ENCODE results near the gene FAM227A.
"Not testable (repeated sequence)": the region's sequence is repeated elsewhere in the genome, so short reads cannot be mapped to it uniquely, and the experiment has no call there.

FAM227A gene

DNA sequence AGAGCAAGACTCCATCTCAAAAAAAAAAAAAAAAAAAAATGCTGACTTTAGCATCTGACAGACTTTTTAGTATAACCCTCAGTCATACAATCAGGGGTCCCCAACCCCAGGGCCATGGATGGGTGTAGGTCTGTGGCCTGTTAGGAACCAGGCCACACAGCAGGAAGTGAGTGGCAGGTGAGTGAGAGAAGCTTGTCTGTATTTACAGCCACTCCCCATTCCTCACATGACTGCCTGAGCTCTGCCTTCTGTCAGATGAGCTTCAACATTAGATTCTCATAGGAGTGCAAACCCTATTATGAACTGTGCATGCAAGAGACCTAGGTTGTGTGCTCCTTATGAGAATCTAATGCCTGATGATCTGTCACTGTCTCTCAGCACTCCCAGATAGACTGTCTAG lies 3.3 kb downstream of the FAM227A start:
- H3K9ac ChIP-seq (ENCODE audit: low read depth, low read length, poor library complexity, severe bottlenecking), result no peak overlapping the region
- H3K4me3 ChIP-seq (ENCODE audit: low read length, poor library complexity, severe bottlenecking), result no peak overlapping the region
- H3F3A ChIP-seq (ENCODE audit: low read depth), result no peaks in the 10 kb centered on the region
- H3K79me2 ChIP-seq (ENCODE audit: insufficient read depth, low read length), result peaks cover 6% of the 10 kb centered on the region; the same call in 1 of the 2 replicates
- TF ChIP-seq EZH2phosphoT487 (IDR thresholded peaks at IDR 0.05; ENCODE audit: borderline replicate concordance) (no peak), CTCF (conservative IDR thresholded peaks at IDR 0.05; ENCODE audit: low read length) (no peak)
- H2AFZ ChIP-seq (ENCODE audit: low read length), result no peak overlapping the region
- H3K4me1 ChIP-seq (ENCODE audit: insufficient read depth, low read length, poor library complexity, severe bottlenecking), result peaks cover 13% of the 10 kb centered on the region
- H3K9me2 ChIP-seq (replicated peaks; ENCODE audit: low read depth, low read length), result no peaks in the 10 kb centered on the region
- no peaks in the 10 kb centered on the region for H3K9me3 ChIP-seq (ENCODE audit: insufficient read depth, low read depth, low read length)
- H3K27me3 ChIP-seq (ENCODE audit: insufficient read depth, low read length, poor library complexity, severe bottlenecking), result no peaks in the 10 kb centered on the region
- H3K4me2 ChIP-seq (ENCODE audit: low read depth, low read length, poor library complexity, severe bottlenecking), result no peak overlapping the region
- H4K20me1 ChIP-seq (ENCODE audit: insufficient read depth, low read length, poor library complexity, severe bottlenecking), result peaks cover 6% of the 10 kb centered on the region
- no peaks in the 10 kb centered on the region for H3K36me3 ChIP-seq (ENCODE audit: insufficient read depth, low read length)

DNA sequence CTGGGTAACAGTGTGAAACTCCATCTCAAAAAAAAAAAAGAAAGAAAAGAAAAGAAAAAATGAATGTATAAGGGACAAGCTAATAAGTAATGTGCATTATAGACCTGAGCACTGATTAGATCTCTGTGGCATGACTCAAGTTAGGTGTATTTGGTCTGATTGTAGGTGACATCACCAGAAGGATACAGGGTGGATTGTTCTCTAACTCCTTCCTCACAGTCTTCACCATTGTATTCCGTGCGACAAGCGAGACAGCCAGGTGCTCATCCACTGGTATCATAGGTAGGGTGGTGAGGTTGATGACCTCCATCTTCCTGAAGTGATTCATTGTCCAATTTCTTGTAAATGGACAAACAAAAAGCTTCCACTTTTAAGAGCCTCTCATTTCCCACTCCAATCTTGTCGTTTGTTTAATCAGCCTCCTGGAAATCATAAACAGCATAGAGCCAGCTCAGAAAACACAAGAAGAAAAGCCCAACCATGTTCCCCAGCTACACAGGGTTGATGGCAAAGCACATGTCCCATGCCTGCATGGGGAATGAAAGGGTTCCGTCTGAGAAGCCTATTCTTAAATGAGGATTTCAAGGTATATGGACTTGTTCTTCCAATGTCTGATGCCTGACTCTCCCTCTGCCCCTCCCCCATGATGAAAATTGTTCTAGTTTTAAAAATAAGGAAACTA lies 6.2 kb downstream of the FAM227A start:
- Histone ChIP-seq H3K4me1 (ENCODE audit: insufficient read depth, low read length, poor library complexity, severe bottlenecking) (no peaks in the 10 kb centered on the region), H3K27me3 (ENCODE audit: insufficient read depth, low read length, poor library complexity, severe bottlenecking) (no peaks in the 10 kb centered on the region), H3K9me2 (replicated peaks; ENCODE audit: low read depth, low read length) (no peaks in the 10 kb centered on the region), H3K9me3 (ENCODE audit: insufficient read depth, low read depth, low read length) (no peaks in the 10 kb centered on the region), H3K4me3 (ENCODE audit: low read length, poor library complexity, severe bottlenecking) (no peak overlapping the region), H3K9ac (ENCODE audit: low read depth, low read length, poor library complexity, severe bottlenecking) (no peak overlapping the region), H3K4me2 (ENCODE audit: low read depth, low read length, poor library complexity, severe bottlenecking) (no peak overlapping the region), H3K36me3 (ENCODE audit: insufficient read depth, low read length) (no peaks in the 10 kb centered on the region), H4K20me1 (ENCODE audit: insufficient read depth, low read length, poor library complexity, severe bottlenecking) (no peaks in the 10 kb centered on the region), H3F3A (ENCODE audit: low read depth) (no peaks in the 10 kb centered on the region), H3K79me2 (ENCODE audit: insufficient read depth, low read length) (no peaks in the 10 kb centered on the region), H2AFZ (ENCODE audit: low read length) (no peak overlapping the region)
- TF ChIP-seq CTCF (conservative IDR thresholded peaks at IDR 0.05; ENCODE audit: low read length), result no peak
- TF ChIP-seq EZH2phosphoT487 (IDR thresholded peaks at IDR 0.05; ENCODE audit: borderline replicate concordance), result no peak

DNA sequence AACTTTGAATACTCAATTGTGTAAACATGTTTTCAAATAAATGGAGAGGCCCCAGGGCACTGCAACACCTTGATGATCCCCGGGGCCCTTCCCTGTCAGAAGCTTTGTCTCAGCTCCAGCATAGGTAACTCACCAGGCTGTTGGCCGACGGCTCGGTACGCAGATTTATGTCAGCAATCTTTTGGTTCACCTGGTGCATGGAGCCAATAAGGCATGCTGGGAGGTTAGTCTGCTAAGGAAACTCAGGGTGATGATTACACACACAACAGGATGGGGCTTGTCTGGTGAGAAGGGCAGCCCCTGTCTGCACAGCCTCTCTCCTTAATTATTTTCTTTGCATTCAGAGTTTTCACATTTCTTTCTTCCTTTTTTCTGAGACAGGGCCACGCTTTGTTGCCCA lies 10.8 kb downstream of the FAM227A start:
- no peak overlapping the region for H3K4me2 ChIP-seq (ENCODE audit: low read depth, low read length, poor library complexity, severe bottlenecking)
- H3K4me1 ChIP-seq (ENCODE audit: insufficient read depth, low read length, poor library complexity, severe bottlenecking), result no peaks in the 10 kb centered on the region
- H3K9ac ChIP-seq (ENCODE audit: low read depth, low read length, poor library complexity, severe bottlenecking), result no peak overlapping the region

GRCh38 chr22:38644245-38644644 lies 11.9 kb downstream of the FAM227A start:
- H4K20me1 ChIP-seq (ENCODE audit: insufficient read depth, low read length, poor library complexity, severe bottlenecking); H3K4me1 ChIP-seq (ENCODE audit: insufficient read depth, low read length, poor library complexity, severe bottlenecking); H2AFZ ChIP-seq (ENCODE audit: low read length); H3K9me2 ChIP-seq (replicated peaks; ENCODE audit: low read depth, low read length); H3K27me3 ChIP-seq (ENCODE audit: insufficient read depth, low read length, poor library complexity, severe bottlenecking); H3K4me3 ChIP-seq (ENCODE audit: low read length, poor library complexity, severe bottlenecking); H3K4me2 ChIP-seq (ENCODE audit: low read depth, low read length, poor library complexity, severe bottlenecking); H3F3A ChIP-seq (ENCODE audit: low read depth); H3K9me3 ChIP-seq (ENCODE audit: insufficient read depth, low read depth, low read length); H3K36me3 ChIP-seq (ENCODE audit: insufficient read depth, low read length); H3K79me2 ChIP-seq (ENCODE audit: insufficient read depth, low read length); H3K9ac ChIP-seq (ENCODE audit: low read depth, low read length, poor library complexity, severe bottlenecking): not testable (repeated sequence)

More for the DNA sequence above, 10.8 kb downstream of the FAM227A start:
- Histone ChIP-seq H2AFZ (ENCODE audit: low read length) (no peak overlapping the region), H3K9me3 (ENCODE audit: insufficient read depth, low read depth, low read length) (no peaks in the 10 kb centered on the region), H3F3A (ENCODE audit: low read depth) (no peaks in the 10 kb centered on the region), H4K20me1 (ENCODE audit: insufficient read depth, low read length, poor library complexity, severe bottlenecking) (no peaks in the 10 kb centered on the region), H3K36me3 (ENCODE audit: insufficient read depth, low read length) (no peaks in the 10 kb centered on the region), H3K9me2 (replicated peaks; ENCODE audit: low read depth, low read length) (no peaks in the 10 kb centered on the region), H3K79me2 (ENCODE audit: insufficient read depth, low read length) (no peaks in the 10 kb centered on the region), H3K27me3 (ENCODE audit: insufficient read depth, low read length, poor library complexity, severe bottlenecking) (no peaks in the 10 kb centered on the region), H3K4me3 (ENCODE audit: low read length, poor library complexity, severe bottlenecking) (no peak overlapping the region)
- no peak for TF ChIP-seq CTCF (conservative IDR thresholded peaks at IDR 0.05; ENCODE audit: low read length)
- TF ChIP-seq EZH2phosphoT487 (IDR thresholded peaks at IDR 0.05; ENCODE audit: borderline replicate concordance), result no peak

Measured in Loucy (cell line).